Placental epithelial cell (primary cell): Measurements from ENCODE around the gene MYBPC3. TPM values are rescaled to one million over a fixed set of nuclear protein-coding genes. Genes with fewer than 3 reads are reported as not detected.

Experiments used
- small RNA-seq: library from RNA; depleted of rRNA; stranded (forward); fragments of <200 nt; gene quantifications from one replicate; pipeline ENCODE3, GENCODE V24; 2012
- total RNA-seq: library from RNA; depleted of rRNA; stranded (reverse); fragments of >200 nt; gene quantifications from 2 replicates; pipeline ENCODE4 v1.2.3, GENCODE V29; 2012

Gene MYBPC3
- not detected in 2 replicates for total RNA-seq

GRCh38 chr11:47352556-47352955 is at the start of gene MYBPC3:
Gene MYBPC3 (minus strand): TSS chr11:47352702. CDS start chr11:47352647, 55 bp downstream.

GRCh38 chr11:47378010-47378835 is 25.7 kb upstream of the MYBPC3 start, which contains the start of gene SPI1:
Gene SPI1 (minus strand): TSS chr11:47378547. CDS start chr11:47378353, 194 bp downstream.

Small RNA genes lying within 50 kb of the gene (small RNA-seq; reads per million reads assigned to genes)
- gene MIR4487, result not detected

Other genes with a start within 250 kb of the MYBPC3 start
- gene ARFGAP2, start 175.8 kb downstream of the MYBPC3 start, total RNA-seq, result 155 and 205 TPM in 2 replicates
- gene PACSIN3, start 166.3 kb downstream of the MYBPC3 start, total RNA-seq, result 122 and 129 TPM in 2 replicates
- gene DDB2, start 137.7 kb downstream of the MYBPC3 start, total RNA-seq, result 71.1 and 89.3 TPM in 2 replicates
- gene ACP2, start 103.9 kb downstream of the MYBPC3 start, total RNA-seq, result 38.4 and 54.6 TPM in 2 replicates
- 12.2 and 13.2 TPM in 2 replicates for gene NR1H3, start 94.7 kb downstream of the MYBPC3 start, total RNA-seq
- 32.8 and 39.3 TPM in 2 replicates for gene MADD, start 82.6 kb downstream of the MYBPC3 start, total RNA-seq
- not detected in 2 replicates for gene SPI1, start 25.8 kb upstream of the MYBPC3 start, total RNA-seq
- 51.0 and 138 TPM in 2 replicates for gene SLC39A13, start 55.9 kb upstream of the MYBPC3 start, total RNA-seq
- 122 and 195 TPM in 2 replicates for gene PSMC3, start 73.7 kb upstream of the MYBPC3 start, total RNA-seq
- 0.79 and 1.6 TPM in 2 replicates for gene RAPSN, start 96.4 kb upstream of the MYBPC3 start, total RNA-seq
- 84.4 and 123 TPM in 2 replicates for gene CELF1, start 200.4 kb upstream of the MYBPC3 start, total RNA-seq
- 38.1 and 79.4 TPM in 2 replicates for gene PTPMT1, start 212.9 kb upstream of the MYBPC3 start, total RNA-seq
- gene KBTBD4, start 226.3 kb upstream of the MYBPC3 start, total RNA-seq, result 20.4 and 34.4 TPM in 2 replicates
- 53.0 and 71.9 TPM in 2 replicates for gene NDUFS3, start 226.4 kb upstream of the MYBPC3 start, total RNA-seq
- under 0.01 TPM in 1 of 2 replicates, not detected in the other for gene FAM180B, start 234.0 kb upstream of the MYBPC3 start, total RNA-seq
- 2.0 and 3.6 TPM in 2 replicates for gene C1QTNF4, start 241.7 kb upstream of the MYBPC3 start, total RNA-seq